Activated CD8-positive, alpha-beta memory T cell treated with anti-CD3 and anti-CD28 coated beads, Interleukin-2, amount 50 U/mL, for 1 hour (primary cell): ENCODE results near the gene DHRS9.

Experiments used
- DNase-seq: peaks from one replicate; pipeline ENCODE4 v3.0.0-alpha.2; 2020; ENCODE audit errors: extremely low read depth

DHRS9 gene

GRCh38 chr2:169065864-169066517, 3.4 kb upstream of the DHRS9 start:
- DNase-seq: no peak

GRCh38 chr2:169066897-169067296, 2.5 kb upstream of the DHRS9 start:
- no peak for DNase-seq

DNA sequence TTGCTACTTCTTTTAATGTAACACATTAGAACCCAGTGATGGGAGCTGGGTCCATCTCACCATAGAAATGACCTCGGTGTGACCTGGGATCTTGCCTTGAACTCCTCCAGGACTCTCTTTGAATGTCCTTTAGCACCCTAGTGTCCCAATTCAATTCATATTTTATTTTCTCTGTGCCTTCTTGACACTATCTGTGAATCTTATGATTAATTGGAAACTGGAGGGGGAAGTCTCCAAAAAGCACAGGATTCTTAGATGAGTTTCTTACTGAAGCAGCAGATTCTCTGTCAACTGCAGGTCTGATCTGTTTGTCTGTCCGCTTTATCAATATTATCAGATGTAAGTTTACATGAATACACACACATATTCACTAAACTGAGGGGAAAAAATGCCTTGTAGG, 470 bp downstream of the DHRS9 start:
- no peak for DNase-seq

- DNase-seq: no peak
Observed at GRCh38 chr2:169071455-169071854, 2.1 kb downstream of the DHRS9 start.

- no peak for DNase-seq
Observed at GRCh38 chr2:169072163-169072925, 3.0 kb downstream of the DHRS9 start.

GRCh38 chr2:169073211-169073962, 4.0 kb downstream of the DHRS9 start:
- no peak for DNase-seq

- DNase-seq: no peak
Observed at GRCh38 chr2:169073963-169074751, 4.8 kb downstream of the DHRS9 start.

- DNase-seq: no peak
Observed at GRCh38 chr2:169077674-169078240, 8.4 kb downstream of the DHRS9 start.

DNA sequence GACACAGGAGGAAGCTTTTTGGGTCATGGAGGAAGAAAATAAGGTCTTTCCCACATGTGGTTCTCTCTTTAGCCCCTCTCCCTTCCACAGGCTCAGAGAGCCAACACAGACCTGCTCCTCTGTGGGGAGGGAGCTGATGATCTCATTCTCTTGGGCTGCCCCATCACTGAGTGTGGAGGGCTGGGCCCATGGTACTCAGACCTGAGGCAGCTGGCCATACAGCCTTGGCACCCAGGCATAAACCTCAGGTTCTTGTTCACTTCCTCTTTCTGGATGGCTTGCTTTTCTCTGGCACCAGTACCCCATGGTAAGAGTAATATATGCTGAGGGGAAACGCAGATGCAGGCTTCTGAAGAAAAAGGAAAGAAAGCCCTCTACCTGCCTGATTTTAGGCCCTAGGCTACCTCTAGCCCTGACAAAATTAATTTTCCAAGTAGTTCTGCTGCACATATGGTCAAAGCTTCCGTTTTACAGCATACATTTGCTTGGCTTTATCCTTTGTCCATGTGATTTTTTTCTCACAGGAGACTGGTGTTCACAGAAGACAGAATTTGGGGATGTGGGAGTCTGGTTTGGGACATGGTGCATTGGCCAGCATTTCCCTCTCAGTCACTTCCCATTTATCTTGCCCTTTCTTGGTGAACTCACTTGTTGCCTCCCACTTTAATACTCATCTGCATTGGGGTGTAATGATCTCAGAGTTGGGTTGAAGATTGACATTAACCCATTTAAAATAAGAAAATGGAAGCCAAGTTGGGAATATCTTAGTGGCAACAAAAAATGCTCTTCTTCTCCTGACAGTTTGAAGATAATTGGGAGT, 11.1 kb downstream of the DHRS9 start:
- DNase-seq: no peak

DNA sequence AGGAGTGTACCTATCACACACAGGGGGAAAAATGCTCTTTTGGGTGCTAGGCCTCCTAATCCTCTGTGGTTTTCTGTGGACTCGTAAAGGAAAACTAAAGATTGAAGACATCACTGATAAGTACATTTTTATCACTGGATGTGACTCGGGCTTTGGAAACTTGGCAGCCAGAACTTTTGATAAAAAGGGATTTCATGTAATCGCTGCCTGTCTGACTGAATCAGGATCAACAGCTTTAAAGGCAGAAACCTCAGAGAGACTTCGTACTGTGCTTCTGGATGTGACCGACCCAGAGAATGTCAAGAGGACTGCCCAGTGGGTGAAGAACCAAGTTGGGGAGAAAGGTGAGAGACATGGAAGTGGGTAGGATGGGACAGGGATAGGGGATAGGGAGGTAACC, 12.2 kb downstream of the DHRS9 start:
- no peak for DNase-seq

GRCh38 chr2:169082995-169083394, 13.6 kb downstream of the DHRS9 start:
- no peak for DNase-seq

- no peak for DNase-seq
Observed at GRCh38 chr2:169086893-169087467, 17.6 kb downstream of the DHRS9 start.

GRCh38 chr2:169087757-169088379, 18.5 kb downstream of the DHRS9 start:
- no peak for DNase-seq

DNA sequence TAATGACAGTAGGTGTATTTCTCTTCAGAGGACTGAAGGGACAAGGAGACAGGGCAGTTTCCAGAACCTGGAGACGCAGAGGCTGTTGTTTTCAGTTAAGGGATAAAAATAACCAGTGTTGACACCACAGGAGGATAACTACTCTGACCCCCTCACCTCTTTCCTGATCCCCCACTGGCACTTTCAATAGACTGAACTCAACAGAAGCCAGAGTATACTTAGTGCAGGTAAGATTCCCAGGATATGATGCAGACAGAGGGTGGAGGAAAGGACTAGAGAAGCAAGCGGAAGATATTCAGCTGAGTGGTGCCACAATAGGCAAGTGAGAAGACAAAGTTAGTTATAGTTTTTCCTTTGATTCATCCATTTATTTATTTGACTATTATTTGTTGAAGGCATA, 19.8 kb downstream of the DHRS9 start:
- DNase-seq: no peak

- no peak for DNase-seq
Observed at GRCh38 chr2:169090133-169090820, 20.9 kb downstream of the DHRS9 start.

DNA sequence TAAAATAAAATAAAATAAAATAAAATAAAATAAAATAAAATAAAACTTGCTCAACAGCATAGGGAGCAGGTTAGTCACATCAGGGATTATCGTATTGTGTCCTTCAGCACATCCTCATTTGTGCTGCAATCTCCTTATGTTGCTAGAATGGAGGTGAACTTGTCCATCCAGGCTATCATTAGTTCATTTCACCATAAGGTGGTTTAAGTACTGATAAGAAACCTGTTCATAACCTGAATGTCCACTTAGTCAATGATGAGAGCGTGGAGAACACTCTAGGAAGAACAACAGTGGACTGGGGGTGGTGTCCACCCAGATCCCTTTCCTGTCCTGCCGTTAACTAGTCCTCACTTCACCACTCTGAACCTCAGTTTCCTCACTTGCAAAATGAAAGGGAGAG, 21.9 kb downstream of the DHRS9 start:
- DNase-seq: no peak

DNA sequence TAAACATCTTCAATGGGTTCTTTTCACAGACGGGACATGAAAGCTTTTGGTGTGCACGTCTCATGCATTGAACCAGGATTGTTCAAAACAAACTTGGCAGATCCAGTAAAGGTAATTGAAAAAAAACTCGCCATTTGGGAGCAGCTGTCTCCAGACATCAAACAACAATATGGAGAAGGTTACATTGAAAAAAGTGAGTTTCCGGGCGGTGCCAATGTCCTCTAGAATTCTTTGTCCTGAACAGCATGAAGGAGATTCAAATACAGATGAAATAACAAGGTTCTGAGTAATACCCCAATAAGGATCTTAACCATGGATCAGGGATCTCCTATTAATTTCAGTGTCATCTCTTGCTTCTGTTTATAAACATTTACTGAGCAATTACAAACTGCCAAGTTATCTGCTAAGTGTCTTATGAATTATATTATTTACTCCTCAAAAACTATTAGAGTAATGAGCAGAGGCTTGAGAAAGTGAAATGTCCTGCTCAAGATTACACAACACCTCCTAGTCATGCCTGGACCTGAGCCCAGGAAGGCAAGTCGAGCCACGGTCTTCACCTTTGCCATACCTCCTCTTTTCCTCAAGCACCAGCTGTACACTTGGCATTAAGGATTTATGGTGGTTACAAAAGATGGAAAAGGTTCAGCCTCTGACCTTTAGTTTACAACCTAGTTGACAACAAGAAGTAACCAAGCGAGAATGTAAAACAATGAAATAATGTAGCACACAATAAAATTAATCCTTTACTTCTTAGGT, 22.6 kb downstream of the DHRS9 start:
- DNase-seq: no peak

DNA sequence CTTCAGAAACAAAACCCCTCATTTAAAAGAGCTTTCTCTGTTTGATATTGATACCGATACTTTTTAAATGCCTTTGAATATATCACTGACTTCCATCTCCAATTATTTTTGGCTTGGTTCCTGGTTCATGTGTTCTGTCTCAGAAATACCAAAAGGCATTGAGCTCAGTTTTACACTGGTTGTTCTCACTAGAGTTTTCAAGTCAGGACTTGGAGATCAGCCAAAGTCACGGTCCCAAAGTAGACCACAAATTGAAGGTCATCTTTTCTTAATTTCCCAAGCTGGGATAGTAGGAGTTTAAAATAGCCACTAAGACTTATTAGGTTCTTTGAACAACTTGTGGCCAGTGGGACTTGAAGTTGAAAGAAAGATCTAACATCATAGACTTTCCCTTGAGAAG, 24.2 kb downstream of the DHRS9 start:
- DNase-seq: no peak

DNA sequence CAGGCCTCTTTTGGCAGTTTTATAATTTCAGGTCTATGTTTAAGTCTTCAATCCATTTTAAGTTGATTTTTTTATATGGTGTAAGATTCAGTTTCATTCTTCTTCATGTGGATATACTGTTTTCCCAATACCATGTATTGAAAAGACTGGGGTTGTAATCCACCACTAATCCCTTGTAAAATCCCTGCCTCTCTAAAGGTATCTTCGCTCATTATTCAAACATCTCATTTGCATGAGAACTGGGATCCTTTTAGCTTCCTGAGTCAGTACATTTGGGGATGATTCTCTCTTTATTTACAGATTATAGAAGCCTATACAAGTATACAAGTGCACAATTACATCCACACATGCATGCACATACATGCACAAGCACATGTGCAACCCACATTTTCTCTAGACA, 25.3 kb downstream of the DHRS9 start:
- no peak for DNase-seq
